NCI-H345 treated with DMSO at 0.1 percent for 48 hours (cell line): ENCODE data around the gene INO80B.

Experiments
- DNase-seq: peaks from one replicate; lab custom pipeline; 2025; ENCODE audit not compliant: unreplicated experiment; lab: John Stamatoyannopoulos, UW

The INO80B gene

GRCh38 chr2:74501335-74502071 is 46.6 kb downstream of the INO80B start:
- no peak for DNase-seq

- no peak for DNase-seq
Observed at GRCh38 chr2:74502147-74502719, 47.3 kb downstream of the INO80B start.

GRCh38 chr2:74502720-74503505 is 48.0 kb downstream of the INO80B start:
- no peak for DNase-seq

GRCh38 chr2:74503506-74504475 is 48.9 kb downstream of the INO80B start:
- DNase-seq: no peak

- no peak for DNase-seq
Observed at GRCh38 chr2:74504591-74504990, 49.7 kb downstream of the INO80B start.

- DNase-seq: no peak
Observed at GRCh38 chr2:74505448-74506246, 50.8 kb downstream of the INO80B start.

GRCh38 chr2:74507145-74507925 is 52.4 kb downstream of the INO80B start, which contains the start of gene PCGF1:
Gene PCGF1, minus strand, starts transcription at chr2:74507695. Its CDS starts 27 bp downstream, at chr2:74507668.
- DNase-seq: peak; percentile 92
